HG03439 (cell line): Measurements from ENCODE around the gene SAPCD2.
"Not testable (repeated sequence)": the region's sequence is repeated elsewhere in the genome, so short reads cannot be mapped to it uniquely, and the experiment has no call there.

Experiments
- ATAC-seq: cut with Tn5 transposase; IDR thresholded peaks from one replicate; pipeline ENCODE4 v1.9.1; 2021; ENCODE audit warnings: mild to moderate bottlenecking, moderate library complexity; ENCODE audit not compliant: unreplicated experiment

SAPCD2 gene

DNA sequence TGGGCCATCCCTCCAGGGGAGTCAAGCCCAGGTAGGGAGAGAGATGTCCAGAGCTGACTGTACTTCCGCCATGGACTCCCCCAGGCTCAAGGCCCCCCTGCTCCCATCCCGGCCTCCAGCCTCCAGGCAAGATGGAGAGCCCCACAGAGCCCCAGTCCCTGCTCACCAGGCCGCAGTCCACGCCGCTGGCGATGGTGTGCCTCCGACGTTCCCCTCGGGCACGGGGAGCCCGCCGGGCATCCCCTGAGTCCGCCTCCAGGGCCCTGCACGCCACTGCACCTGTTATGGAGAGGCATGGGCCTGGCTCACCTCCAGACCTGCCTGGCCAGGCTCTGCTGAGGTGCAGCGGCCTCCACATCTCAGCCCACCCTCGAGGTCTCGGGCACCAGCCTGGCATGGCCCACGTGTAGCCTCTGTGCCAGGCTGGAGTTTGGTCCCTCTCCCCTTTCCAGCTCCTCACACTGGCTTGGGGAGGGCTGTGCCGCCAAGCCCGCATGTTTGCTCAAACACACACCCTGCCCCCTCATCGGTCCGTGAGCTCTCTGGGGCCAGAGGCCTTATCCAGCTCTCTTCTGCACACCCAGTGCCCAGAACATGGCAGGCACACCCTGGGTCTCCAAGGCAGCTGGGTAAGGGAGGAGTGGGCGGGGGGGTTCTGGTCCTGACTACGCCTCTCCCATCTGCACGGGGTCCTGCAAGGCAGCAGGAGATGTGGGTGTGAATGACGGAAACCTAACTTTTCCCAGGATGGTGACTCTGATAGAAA lies 4.1 kb downstream of the SAPCD2 start:
- no peak for ATAC-seq

DNA sequence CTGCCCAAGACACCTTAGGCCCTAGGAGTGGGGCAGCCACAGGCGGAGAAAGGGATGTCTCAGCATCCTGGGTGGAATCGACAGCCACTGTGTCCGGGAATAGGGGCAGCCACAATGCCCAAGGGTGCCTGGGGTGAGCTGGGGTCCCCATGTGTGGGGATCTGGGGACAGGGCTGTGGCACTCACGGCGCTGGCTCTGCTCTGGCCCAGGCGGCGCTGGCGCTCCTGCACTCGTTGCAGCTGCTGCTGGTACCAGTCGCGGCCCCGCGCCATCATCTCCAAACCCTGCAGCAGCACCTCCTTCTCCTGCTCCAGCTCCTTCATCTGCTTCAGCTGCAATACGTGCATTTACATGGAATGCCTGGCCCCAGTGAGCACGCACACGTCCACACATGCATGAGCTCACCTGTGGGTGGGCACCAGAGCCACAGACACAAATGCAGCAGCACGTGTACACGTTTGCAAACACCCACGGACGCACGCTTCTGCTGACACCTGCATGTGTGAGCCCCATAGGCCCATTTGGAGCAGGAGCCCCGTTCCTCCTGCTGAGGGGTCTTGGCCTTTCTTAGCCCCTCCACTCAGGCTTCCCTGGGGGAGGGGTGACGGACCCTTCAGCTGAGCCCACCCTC lies 4.9 kb downstream of the SAPCD2 start:
- ATAC-seq = no peak

DNA sequence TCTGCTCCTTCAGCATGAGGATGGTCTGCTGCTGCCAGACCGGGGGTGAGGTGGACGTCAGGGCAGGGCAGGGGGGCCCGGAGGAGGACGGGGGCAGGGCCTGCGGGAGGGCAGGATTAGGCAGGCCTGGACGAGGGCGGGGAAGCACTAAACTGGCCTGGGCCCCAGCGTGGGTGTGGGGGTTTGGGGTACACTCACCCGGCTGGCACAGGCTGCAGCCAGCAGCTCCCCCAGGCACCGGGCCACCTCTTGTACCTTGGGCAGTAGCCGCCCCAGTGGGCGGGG lies 5.5 kb downstream of the SAPCD2 start:
- no peak for ATAC-seq

DNA sequence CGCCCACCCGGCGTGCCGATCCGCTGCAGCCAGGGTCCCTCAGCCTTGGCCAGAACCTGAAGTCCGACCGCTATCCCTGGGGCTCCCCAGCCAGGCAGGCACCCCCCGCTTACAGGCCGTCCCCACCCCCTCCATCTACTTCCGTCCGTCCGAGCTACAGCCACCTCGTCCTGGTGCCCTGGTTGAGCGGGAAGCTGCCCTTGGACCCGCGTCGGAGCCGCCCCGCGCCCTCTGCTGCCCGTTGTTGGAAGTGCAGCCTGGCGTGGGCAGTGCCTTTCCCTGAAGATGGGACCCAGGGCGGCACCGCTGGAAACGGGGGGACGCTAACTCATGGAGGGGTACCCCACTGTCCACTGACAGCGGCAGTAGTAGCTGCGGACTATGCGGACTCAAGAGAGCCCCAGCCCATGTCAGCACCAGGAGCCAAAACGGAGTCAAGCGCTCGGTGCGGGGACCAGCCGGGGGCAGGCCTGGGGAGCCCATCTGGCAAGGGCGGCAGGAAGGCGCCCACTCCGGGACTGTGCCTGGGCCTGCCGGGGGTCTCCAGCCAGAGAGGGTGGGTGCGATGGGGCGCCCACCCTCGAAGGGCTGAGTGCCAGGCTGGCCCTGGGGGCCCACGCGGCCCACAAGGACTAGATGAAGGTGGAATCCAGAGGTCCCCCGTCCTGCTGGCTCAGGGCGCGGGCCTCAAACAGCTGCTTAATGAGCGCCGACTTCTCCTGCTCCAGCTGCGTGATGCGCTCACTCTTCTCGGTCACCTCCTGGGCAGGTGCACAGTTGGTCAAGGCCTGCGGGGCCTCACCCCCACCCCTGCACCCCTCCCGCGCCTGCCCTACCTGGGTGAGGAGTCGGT lies 6.1 kb downstream of the SAPCD2 start:
- ATAC-seq = no peak

DNA sequence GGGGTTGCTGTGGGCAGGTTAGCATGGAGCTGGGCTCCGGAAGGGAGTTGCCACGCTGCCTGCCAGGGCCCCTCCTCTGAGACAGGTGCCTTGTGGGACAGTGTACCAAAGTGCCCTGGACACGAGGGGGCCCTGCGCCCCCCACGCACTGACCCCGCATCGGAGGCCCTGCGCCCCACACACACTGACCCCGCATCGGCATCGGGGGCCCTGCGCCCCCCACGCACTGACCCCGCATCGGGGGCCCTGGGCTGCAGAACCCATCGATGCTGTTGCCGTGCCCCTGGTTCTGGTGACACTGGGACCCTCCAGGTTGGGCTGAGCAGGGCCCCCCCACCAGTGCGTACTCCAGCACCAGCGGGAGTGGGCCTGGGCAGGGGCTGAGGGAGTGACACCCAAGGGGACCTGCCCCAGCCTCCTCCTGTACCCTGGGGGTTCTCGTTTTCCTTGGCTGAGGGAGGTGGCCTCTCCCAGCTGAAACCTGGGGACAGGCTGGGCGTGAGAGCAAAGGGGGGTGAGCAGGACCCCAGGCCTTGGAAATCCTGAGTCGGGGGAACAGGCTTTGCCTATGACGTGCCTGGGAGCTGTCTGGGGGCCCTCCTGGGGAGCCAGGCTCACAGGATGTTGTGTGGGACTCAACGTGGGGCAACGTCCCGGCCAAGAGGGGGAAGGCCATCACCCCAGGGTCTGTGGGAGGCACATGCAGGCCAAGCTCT lies 6.9 kb downstream of the SAPCD2 start:
- ATAC-seq = no peak

DNA sequence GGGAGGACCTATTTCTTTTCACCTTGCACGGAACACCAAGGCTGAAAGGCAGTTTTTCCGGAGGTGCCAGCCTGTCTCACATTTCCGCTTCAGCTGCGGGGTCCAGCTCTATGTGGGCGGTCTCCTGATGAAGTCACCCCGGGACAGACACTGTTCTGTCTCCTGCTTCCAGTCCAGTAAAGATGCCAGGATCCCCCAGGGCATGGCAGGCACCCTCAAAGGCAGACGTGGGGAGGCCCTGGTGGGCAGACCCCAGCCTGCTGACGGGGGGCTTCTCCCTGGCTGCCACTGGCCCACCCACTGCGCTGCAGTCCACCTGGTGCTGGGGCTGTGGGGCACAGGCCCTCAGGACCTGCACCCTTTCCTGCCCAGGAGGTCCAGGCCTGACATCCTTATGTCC lies 7.6 kb downstream of the SAPCD2 start:
- not testable (repeated sequence) for ATAC-seq

DNA sequence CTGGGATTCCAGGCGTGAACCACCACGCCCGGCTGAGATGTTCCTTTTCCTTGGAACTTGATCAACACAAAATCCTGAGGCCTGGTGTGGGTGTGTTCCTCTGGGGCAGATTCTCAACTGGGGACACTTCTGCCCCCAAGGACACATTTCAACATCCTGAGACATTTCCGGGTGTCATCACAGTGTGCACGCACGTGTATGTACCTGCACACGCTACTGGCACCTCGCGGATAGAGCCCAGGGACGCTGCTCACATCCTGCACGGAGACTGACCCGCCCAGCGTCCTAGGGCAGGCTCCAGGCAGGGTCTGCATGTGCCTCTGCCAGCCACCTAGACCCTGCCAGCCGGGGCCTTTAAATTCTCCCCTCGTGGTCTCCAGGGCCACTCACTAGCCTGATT lies 8.0 kb downstream of the SAPCD2 start:
- no peak for ATAC-seq

DNA sequence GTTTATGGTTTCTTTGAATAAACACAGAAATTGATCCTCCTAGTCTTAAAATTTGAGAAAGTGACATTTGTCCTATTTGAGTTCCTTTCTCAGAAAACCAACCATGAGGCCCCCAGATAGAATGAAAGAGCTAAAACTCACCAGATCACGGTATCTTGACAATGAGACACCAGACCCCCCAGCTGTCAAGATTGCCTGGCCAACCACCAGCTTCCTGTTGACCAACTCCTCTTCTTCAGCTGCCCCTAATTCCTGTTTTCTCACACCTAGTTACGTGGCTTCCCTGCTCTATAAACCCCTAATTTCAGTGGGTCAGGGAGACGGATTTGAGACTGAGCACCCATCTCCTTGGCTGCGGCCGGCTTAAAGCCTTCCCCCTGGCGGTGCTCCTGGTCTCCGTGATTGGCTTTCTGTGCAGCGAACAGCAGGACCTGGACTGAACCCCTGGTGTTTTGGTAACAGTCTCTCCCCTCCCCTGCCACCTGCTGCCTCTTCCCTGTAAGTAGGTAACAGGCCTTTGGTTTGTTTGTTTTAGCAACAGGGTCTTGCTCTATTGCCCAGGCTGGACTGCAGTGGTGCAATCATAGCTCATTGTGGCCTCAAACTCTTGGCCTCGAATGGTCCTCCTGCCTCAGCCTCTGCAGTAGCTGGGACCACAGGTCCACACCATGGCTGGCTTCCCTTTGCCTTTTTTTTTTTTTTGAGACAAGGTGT lies 11.7 kb downstream of the SAPCD2 start:
- no peak for ATAC-seq

DNA sequence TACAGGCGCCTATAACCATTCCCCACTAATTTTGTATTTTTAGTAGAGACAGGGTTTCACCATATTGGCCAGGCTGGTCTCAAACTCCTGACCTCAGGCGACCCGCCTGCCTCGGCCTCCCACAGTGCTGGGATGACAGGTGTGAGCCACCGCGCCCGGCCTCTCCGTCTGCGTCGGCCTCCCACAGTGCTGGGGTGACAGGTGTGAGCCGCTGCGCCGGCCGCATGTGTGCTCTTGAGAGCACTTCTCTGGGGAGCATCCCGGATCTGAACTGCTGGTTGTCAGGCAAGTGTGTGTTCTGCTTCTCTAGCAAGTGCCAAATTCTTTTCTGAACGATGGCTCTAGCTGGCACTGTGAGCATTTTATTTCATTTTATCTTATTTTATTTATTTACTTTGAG lies 12.8 kb downstream of the SAPCD2 start:
- ATAC-seq = no peak

DNA sequence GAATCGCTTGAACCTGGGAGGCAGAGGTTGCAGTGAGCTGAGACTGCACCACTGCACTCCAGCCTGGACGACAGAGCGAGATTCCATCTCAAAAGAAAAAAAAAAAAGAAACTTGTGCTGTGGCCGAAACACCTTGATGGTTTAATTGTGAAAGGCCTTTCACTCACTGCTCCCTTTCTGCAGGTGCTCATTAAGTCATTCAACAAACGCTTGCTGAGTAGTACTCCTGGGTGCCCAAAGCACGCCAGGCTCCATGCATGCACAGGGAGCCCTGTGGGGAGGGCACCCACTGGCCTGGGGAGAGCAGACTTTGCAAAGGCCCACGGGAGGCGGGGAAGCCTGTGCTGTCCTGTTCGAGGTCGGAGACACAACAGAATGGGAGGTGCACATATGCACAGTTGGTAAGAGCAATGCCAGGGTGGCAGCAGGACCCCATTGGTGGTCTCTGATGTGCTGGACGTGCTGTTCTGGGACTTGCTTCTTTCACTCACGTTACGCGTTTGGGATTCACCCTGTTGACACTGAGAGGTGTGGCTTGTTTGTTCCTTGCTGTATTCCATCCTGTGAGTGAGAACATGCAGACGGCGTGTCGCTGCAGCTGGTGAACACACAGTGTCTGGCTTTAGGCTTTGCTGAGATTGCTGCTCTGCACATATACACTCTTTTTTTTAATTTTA lies 13.5 kb downstream of the SAPCD2 start:
- no peak for ATAC-seq

DNA sequence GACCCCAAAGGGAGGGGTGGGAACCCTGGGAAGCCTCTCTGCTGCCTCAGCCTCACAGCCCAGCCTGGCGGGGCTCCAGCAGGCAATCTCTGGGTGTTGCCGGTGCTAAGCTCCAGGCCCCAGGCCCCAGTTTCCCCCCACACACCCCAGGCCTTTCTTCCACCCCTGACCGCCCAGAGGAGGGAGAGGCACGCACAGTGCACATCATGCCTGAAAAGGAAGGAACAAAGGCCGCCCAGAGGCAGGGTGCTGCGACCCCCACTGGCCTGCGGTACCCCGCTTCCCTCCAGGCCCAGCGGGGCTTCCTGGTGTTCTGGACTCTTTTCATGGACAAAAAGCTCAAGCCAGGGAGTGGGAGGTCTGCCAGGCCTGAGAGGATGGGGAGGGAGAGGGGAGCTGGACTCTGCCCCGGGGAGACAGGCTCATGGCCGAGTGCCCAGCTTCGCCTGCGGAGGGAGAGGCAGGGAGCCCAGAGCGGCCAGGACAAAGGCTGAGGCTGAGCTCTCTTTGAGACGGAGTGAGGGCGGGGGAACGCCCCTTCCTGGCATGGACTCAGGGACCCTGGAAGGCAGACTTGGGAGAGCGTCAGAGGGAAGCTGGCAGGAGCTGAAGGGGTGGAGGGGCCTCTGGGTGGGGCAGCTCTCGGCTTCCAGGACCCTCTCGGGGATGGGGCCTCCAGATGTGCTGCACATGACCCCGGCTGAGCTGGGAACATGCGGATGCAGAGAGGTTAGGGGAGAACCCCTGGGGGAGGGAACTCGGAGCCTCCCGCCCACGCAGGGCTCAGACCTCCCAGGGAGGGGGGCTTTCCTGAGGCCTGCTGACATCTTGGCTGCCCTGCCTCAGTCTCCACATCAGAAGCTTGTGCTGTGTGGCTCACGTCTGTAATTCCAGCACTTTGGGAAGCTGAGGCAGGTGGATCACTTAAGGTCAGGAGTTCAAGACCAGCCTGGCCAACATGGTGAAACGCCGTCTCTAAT lies 14.7 kb downstream of the SAPCD2 start:
- ATAC-seq = no peak

DNA sequence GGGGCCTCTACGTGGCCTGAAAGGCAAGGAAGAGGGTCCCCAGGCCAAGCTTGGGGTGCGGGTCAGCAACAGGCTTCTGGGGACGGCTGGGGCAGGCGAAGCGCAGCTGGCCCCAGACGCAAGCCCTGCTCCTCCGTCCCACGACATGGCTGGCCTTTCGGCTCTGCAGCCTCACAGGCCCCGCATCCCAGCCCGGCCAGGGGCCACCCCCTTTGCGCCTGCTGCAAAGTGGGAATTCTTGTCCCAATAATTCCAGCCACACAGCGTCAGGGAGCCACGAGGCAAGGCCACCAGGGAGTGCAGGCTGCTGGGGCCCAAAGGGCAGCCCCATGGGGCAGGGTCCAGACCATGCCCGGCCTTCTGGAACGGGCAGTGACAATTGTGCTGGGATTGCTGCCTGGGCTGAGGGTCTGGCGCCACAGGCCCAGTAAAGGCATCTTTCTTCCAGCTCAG lies 15.4 kb downstream of the SAPCD2 start:
- ATAC-seq = no peak

DNA sequence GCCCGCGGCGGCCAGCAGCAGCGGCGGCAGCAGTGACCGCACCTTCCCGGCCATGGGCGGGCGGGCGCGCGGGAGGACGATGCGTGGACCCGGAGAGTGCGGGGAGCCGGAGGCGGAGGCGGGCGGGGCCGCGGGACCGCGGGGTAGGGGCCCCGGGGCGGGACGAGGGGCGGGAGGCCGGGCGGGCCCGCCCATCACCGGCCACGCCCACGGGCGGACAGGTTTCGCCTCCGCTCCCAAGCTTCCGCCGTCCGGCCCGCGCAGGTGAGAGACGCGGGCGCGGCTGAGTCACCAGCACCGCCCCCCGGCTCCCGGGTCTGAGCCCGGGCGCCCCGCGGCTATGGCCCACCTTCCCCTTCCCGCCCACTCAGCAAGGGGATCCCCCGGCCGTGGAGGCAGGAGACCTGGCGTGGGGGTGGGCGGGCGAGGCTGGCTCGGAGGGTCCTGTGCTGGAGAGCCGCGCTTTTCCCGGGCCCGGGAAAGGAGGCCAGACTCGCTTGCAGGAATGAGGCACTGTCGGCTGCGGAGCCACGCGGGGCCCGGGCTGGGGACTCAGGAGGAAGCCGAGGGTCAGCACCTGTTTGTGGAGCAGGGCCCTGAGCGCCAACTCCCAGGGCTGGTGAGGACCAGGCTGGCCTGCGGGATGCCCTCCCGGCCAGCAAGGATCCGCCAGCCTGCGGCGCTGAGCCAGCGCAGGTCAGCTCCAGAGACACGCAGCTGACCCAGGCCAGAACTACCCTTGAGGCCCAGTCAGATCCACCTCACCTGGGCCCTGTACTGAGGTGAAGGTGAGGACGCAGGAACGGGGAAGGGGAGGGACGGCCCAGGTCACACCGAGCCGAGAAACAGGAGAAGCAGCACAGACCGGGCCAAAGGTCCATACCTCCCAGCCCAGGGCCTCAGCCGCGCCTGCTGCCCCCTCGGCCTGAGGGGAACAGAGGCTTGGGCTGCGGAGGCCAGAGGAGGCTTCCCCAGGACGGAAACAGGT lies 16.1 kb downstream of the SAPCD2 start, which contains the start of gene ENTPD2:
Gene ENTPD2, minus strand, starts transcription at position 118 of the 988 bp plus-strand sequence. Its CDS starts 64 bp downstream, at position 54.
- no peak for ATAC-seq

DNA sequence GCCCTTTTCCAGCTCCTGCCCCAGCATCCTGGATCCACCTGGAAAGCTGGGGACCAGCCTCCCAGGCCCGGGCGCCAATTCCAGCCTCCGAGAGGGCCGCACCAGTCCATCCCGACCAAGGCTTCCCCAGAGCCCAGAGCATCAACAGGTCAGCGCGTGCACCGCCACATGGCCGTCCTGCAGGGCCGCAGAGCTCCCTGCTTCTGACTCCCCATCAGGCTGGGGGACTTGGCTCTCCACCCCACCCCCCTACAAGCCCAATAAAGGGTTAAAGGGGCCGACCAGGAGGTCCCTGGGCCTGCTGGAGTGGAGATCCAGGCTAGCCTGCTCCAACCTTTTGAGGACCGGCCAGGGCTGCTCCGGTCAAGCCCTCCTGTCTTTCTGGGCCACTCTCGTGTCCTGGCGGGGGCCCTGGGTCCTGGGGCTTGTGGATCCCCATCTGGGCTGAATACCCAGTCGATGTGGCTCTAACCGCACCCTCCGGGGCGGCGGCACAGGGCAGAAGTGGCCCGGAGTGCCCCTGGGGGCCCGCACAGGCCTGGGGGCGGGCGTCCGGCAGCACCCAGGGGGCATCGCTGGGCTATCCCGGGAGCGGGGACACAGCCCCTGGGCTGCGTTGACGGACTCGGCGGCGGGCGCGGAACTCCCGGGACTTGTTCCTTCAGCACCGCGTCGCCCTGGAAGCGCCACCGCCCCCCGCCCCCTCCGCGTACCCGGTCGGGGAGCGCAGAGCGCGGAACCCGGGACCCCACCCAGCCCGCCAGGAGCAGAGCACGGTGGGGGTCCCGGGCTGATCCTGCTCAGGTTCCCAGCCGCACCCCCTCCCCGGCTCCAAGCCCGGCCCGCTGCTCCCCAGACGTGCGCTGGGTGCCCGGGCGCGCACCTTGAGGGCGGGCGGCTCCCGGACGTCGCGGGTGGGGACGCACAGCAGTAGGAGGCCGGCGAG lies 17.1 kb downstream of the SAPCD2 start:
- no peak for ATAC-seq

DNA sequence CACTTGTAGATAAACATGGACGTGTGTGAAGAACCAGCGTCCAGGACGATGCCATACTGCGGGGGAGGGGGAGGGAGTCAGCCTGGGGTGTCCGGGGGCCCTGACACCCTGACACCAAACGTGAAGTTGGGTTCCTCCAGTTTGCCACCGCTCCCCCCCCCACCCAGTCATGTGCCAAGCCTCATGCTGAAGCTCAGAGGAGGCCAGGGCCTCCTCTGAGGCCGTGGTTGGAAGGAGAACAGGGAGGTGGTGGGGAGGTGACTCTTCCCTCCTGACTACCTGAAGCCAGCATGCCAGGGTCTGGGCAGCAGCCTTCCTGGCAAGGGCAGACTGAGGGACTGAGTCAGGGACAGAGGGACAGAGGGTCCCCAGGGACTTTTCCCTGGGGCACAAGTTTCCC lies 18.1 kb downstream of the SAPCD2 start:
- no peak for ATAC-seq

DNA sequence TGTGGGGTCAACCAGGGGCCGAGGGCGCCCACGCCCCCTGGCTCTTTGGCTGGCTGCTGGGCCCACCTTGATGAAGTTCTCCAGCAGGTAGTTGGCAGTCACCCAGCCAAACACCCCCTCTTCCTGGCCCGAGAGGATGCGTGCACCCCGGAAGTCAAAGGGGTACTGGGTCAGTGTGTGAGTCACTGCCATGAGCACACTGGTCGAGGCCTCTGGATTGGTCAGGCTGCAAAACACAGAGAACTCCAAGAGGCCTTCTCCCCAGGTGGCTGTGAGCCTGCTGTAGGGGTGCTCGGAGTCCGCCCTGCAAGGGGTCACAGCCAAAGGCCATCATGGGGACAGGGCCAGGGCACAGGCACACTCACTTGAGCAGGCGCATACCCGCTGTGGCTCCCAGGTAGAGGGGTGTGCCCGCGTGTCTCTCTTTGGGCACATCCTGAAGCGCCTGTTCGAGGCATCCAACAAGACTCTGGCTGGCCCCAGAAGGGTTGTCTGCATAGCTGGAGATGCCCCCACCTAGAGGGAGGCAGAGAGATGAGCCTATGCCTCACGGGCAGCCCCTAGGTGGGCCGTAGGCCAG lies 19.1 kb downstream of the SAPCD2 start:
- no peak for ATAC-seq
